Hair follicular keratinocyte (primary cell): ENCODE measurements around the gene SGTA. TPM values are rescaled to one million over a fixed set of nuclear protein-coding genes. Genes with fewer than 3 reads are reported as not detected.

Source experiments
- total RNA-seq: library from RNA; depleted of rRNA; stranded (reverse); fragments of >200 nt; gene quantifications from 2 replicates; pipeline ENCODE4 v1.2.3, GENCODE V29; 2015

Gene SGTA, protein sequence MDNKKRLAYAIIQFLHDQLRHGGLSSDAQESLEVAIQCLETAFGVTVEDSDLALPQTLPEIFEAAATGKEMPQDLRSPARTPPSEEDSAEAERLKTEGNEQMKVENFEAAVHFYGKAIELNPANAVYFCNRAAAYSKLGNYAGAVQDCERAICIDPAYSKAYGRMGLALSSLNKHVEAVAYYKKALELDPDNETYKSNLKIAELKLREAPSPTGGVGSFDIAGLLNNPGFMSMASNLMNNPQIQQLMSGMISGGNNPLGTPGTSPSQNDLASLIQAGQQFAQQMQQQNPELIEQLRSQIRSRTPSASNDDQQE
- total RNA-seq = 60.8 and 84.7 TPM in 2 replicates

GRCh38 chr19:2782936-2783780, at the start of gene SGTA:
SGTA (minus strand) TSS chr19:2783273; CDS start chr19:2769068, 14,205 bp downstream.

GRCh38 chr19:2819540-2820111, 36.6 kb upstream of the SGTA start, which contains the start of gene ZNF554:
ZNF554 (plus strand) TSS chr19:2819868; CDS start chr19:2820072, 204 bp downstream.

GRCh38 chr19:2785244-2785997, 2.3 kb upstream of the SGTA start, which contains the start of gene THOP1:
THOP1 (plus strand) TSS chr19:2785503; CDS start chr19:2785663, 160 bp downstream.

DNA sequence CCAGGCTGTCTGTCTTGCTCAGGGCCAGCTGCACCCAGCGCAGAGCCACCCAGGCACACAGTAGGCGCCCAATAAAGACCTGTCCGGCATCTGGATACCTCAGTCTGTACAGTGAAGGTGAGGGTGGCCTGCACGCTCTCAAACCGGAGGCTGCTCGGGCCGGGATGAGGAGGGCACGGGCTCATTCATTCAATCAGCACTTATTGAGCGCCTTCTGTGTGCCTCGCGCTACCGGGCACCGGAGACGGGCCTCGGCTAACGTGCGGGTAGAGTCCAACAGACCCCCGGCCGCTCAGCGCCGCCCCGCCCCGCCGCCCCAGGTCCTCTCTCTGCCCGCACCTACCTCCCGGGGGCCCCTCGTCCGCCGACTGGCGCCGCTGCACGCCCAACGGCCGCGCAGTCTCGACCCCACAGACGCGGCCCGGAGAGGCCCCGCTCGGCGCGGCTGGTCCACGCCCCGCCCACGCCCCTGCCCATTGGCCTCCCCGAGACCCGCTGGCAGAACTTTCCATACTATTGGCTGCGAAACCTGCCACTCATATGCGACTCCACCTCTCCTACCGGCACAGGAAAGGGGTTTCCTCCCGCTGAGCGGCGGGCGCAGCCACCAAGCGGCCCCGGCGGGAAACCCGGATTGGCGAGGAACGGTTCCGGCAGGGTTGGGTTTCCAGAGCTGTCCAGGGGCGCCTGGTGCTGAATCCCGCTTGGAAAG, 43.3 kb downstream of the SGTA start, which contains the start of gene SLC39A3:
SLC39A3 (minus strand) TSS at position 416 of the 712 bp plus-strand sequence. CDS start 2,760 bp downstream, outside the sequence.

GRCh38 chr19:2720777-2721569, 62.1 kb downstream of the SGTA start, which contains the start of gene DIRAS1:
DIRAS1 (minus strand) TSS chr19:2721372; CDS start chr19:2717806, 3,566 bp downstream.

Other genes with a start within 250 kb of the SGTA start
- gene GNG7, start 80.6 kb downstream of the SGTA start, total RNA-seq = not detected in 2 replicates
- not detected in 2 replicates for gene DIRAS1, start 61.9 kb downstream of the SGTA start, total RNA-seq
- 41.8 and 56.8 TPM in 2 replicates for gene SLC39A3, start 43.3 kb downstream of the SGTA start, total RNA-seq
- 75.8 and 139 TPM in 2 replicates for gene THOP1, start 2.2 kb upstream of the SGTA start, total RNA-seq
- 1.1 and 1.6 TPM in 2 replicates for gene ZNF554, start 36.6 kb upstream of the SGTA start, total RNA-seq
- 4.2 and 4.9 TPM in 2 replicates for gene ZNF555, start 58.2 kb upstream of the SGTA start, total RNA-seq
- not detected in 2 replicates for gene ZNF556, start 84.1 kb upstream of the SGTA start, total RNA-seq
- gene ZNF57, start 117.7 kb upstream of the SGTA start, total RNA-seq = 4.4 and 6.9 TPM in 2 replicates
- gene ZNF77, start 161.7 kb upstream of the SGTA start, total RNA-seq = 1.4 and 3.3 TPM in 2 replicates
- not detected in 2 replicates for gene TLE6, start 194.3 kb upstream of the SGTA start, total RNA-seq
- gene TLE2, start 246.0 kb upstream of the SGTA start, total RNA-seq = 0.11 and 1.5 TPM in 2 replicates